Osteoblast (primary cell): Measurements from ENCODE around the gene ERRFI1. TPM values are rescaled to one million over a fixed set of nuclear protein-coding genes. Genes with fewer than 3 reads are reported as not detected.

ENCODE experiments used
- DNase-seq: peaks from one replicate; pipeline ENCODE4 v3.0.0; 2011; ENCODE audit warnings: low spot score, mixed read lengths; ENCODE audit not compliant: insufficient read length; ENCODE audit errors: missing footprints
- H2AFZ ChIP-seq: 2 replicates; pipeline ENCODE4 v1.6.0; 2011; ENCODE audit warnings: mild to moderate bottlenecking, low read length
- H3K27ac ChIP-seq: 2 replicates; pipeline ENCODE4 v1.5.1; 2011; ENCODE audit warnings: mild to moderate bottlenecking, low read depth, low read length, moderate library complexity
- H3K27me3 ChIP-seq: 2 replicates; pipeline ENCODE4 v1.6.0; 2012; ENCODE audit warnings: mild to moderate bottlenecking, control low read depth, inconsistent platforms, low read length, moderate library complexity; ENCODE audit not compliant: insufficient read depth
- H3K36me3 ChIP-seq: 2 replicates; pipeline ENCODE4 v1.5.1; 2011; ENCODE audit warnings: mild to moderate bottlenecking, low read length, control low read depth, moderate library complexity; ENCODE audit not compliant: insufficient read depth
- H3K4me1 ChIP-seq: 2 replicates; pipeline ENCODE4 v1.5.1; 2011; ENCODE audit warnings: mild to moderate bottlenecking, low read length, control low read depth, moderate library complexity; ENCODE audit not compliant: insufficient read depth
- H3K4me2 ChIP-seq: 2 replicates; pipeline ENCODE4 v1.6.0; 2011; ENCODE audit warnings: mild to moderate bottlenecking, low read length; ENCODE audit not compliant: insufficient read depth
- H3K4me3 ChIP-seq: fragments of 200-600 bp; sonication (generic); 3 replicates; pipeline ENCODE4 v1.5.1; 2012; ENCODE audit warnings: mild to moderate bottlenecking, low read length, inconsistent platforms; ENCODE audit not compliant: insufficient read depth
- H3K79me2 ChIP-seq: 2 replicates; pipeline ENCODE4 v1.6.0; 2012; ENCODE audit warnings: mild to moderate bottlenecking, low read length, control low read depth, inconsistent platforms; ENCODE audit not compliant: insufficient read depth
- H3K9me3 ChIP-seq: 2 replicates; pipeline ENCODE4 v1.5.1; 2011; ENCODE audit warnings: low read depth, low read length, control low read depth
- H4K20me1 ChIP-seq: 2 replicates; pipeline ENCODE4 v1.6.0; 2012; ENCODE audit warnings: mild to moderate bottlenecking, low read length, control low read depth; ENCODE audit not compliant: insufficient read depth
- CTCF ChIP-seq: IDR thresholded peaks from 2 replicates; pipeline ENCODE4 v1.5.1; 2011; ENCODE audit warnings: mild to moderate bottlenecking, low read depth, low read length, moderate library complexity; ENCODE audit errors: extremely low read depth
- total RNA-seq: library from RNA; depleted of rRNA; stranded (reverse); fragments of >200 nt; gene quantifications from 2 replicates; pipeline ENCODE4 v1.2.3, GENCODE V29; 2012

Gene ERRFI1
- total RNA-seq, 1 donor = 69.5 TPM

DNA sequence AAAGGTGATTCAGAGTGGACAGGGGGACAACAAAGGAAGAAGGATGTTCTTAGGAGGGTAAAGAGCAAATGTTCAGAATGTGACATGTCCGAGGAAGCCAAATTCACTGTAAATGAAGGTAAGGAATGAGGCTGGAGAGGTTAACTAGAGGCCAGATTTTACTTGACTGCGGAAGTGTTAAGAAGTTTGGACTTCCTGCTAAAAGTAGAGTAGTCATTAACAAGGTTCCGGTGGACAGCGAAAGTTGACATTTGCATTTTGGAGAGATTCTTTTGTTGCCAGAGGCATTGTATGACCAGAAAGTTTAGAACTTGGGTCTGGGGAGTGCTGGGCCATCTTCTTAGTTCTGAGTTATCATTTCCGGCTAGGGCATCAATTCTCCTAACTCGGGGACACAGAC is 7.2 kb upstream of the ERRFI1 start:
- no peaks in the 10 kb centered on the region for H3K79me2 ChIP-seq
- no peak overlapping the region for H2AFZ ChIP-seq
- no peak for TF ChIP-seq CTCF
- no peaks in the 10 kb centered on the region for H3K9me3 ChIP-seq
- no peaks in the 10 kb centered on the region for H3K36me3 ChIP-seq
- H3K4me1 ChIP-seq = peaks cover 9% of the 10 kb centered on the region
- no peak overlapping the region for H3K4me2 ChIP-seq
- H3K4me3 ChIP-seq = no peak overlapping the region
- no peaks in the 10 kb centered on the region for H3K27me3 ChIP-seq
- no peak overlapping the region for H3K27ac ChIP-seq
- no peak for DNase-seq
- no peaks in the 10 kb centered on the region for H4K20me1 ChIP-seq

DNA sequence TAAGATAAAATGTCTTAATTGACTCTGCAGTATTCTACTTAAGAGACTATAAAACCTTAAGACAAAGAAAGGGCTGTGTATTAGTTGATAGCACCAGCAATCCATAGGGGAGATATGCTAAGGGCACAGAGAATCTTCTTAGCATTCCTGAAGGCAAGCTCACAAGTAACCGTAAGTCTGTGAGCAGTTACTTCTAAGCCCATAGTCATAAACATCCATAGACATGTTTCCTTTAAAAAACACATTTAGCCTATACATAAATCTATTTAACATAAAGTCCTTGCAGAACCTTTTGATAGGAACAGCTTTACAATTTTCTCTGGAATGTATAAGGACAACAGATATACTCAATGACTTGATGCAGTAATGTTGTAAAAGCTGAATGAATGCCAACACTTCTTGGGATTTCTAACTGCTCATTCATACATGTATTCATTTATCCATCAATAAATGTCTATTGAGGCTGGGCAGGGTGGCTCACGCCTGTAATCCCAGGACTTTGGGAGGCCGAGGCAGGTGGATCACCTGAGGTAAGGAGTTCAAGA is 6.3 kb upstream of the ERRFI1 start:
- Histone ChIP-seq H2AFZ (no peak overlapping the region), H3K9me3 (no peaks in the 10 kb centered on the region), H3K4me2 (no peak overlapping the region), H3K4me3 (no peak overlapping the region), H4K20me1 (no peaks in the 10 kb centered on the region), H3K36me3 (no peaks in the 10 kb centered on the region), H3K27ac (no peak overlapping the region), H3K27me3 (no peaks in the 10 kb centered on the region), H3K79me2 (no peaks in the 10 kb centered on the region), H3K4me1 (peaks cover 18% of the 10 kb centered on the region)
- no peak for DNase-seq
- TF ChIP-seq CTCF = no peak

GRCh38 chr1:8031176-8031785 is 5.2 kb upstream of the ERRFI1 start:
- H3K4me3 ChIP-seq = no peak overlapping the region
- TF ChIP-seq CTCF = peak; percentile 72
- H3K9me3 ChIP-seq = no peaks in the 10 kb centered on the region
- no peak overlapping the region for H2AFZ ChIP-seq
- H3K36me3 ChIP-seq = no peaks in the 10 kb centered on the region
- no peaks in the 10 kb centered on the region for H3K27me3 ChIP-seq
- DNase-seq = no peak
- H3K79me2 ChIP-seq = peaks cover 7% of the 10 kb centered on the region
- H3K27ac ChIP-seq = no peak overlapping the region
- no peaks in the 10 kb centered on the region for H4K20me1 ChIP-seq
- peaks cover 29% of the 10 kb centered on the region for H3K4me1 ChIP-seq
- no peak overlapping the region for H3K4me2 ChIP-seq

DNA sequence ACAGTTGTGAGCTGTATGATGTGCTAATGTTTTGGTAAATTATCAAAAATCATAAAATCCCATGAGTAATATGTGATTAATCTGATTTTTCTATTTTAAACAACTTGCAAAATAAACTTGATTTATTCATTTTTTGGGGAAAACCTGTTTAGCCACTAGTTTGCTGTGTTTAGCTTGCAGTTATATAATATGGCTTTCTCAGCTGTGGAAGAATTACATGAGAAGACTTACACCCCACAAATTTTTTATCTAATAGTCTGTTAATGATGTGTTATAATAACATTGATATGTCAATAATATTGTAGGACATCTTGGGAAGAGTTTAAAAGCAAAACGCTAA is 2.4 kb upstream of the ERRFI1 start:
- no peak for TF ChIP-seq CTCF
- H3K9me3 ChIP-seq = no peaks in the 10 kb centered on the region
- H3K27me3 ChIP-seq = no peaks in the 10 kb centered on the region
- H3K4me2 ChIP-seq = peak overlapping the region; percentile 83
- no peak for DNase-seq
- H3K79me2 ChIP-seq = peaks cover 32% of the 10 kb centered on the region
- peak overlapping the region; percentile 98 for H3K27ac ChIP-seq
- H2AFZ ChIP-seq = no peak overlapping the region
- peaks cover 20% of the 10 kb centered on the region for H4K20me1 ChIP-seq
- no peak overlapping the region for H3K4me3 ChIP-seq
- H3K4me1 ChIP-seq = peaks cover 35% of the 10 kb centered on the region
- no peaks in the 10 kb centered on the region for H3K36me3 ChIP-seq
